Neural progenitor cell (in vitro differentiated cells): ENCODE measurements around the gene OLFM1. TPM values are rescaled to one million over a fixed set of nuclear protein-coding genes. Genes with fewer than 3 reads are reported as not detected.

Experiments used
- DNase-seq: peaks from one replicate; pipeline ENCODE4 v3.0.0-alpha.2; 2016; ENCODE audit warnings: low spot score
- H2AFZ ChIP-seq: fragments of 200-600 bp; sonication (generic); replicated peaks from 2 replicates; pipeline ENCODE4 v1.6.1; 2016; ENCODE audit warnings: antibody characterized with exemption
- H3F3A ChIP-seq: fragments of 200-600 bp; sonication (generic); 2 replicates; pipeline ENCODE4 v1.6.1; 2016; ENCODE audit warnings: antibody characterized with exemption, low read depth
- H3K27ac ChIP-seq: fragments of 200-600 bp; sonication (generic); 2 replicates; pipeline ENCODE4 v1.5.1; 2016; ENCODE audit warnings: mild to moderate bottlenecking
- H3K27me3 ChIP-seq: fragments of 200-600 bp; sonication (generic); 2 replicates; pipeline ENCODE4 v1.6.1; 2016; ENCODE audit warnings: mild to moderate bottlenecking, moderate library complexity
- H3K36me3 ChIP-seq: fragments of 200-600 bp; sonication (generic); 2 replicates; pipeline ENCODE4 v1.5.1; 2016
- H3K4me1 ChIP-seq: fragments of 200-600 bp; sonication (generic); 2 replicates; pipeline ENCODE4 v1.6.1; 2016; ENCODE audit warnings: mixed run types
- H3K4me2 ChIP-seq: fragments of 200-600 bp; sonication (generic); 2 replicates; pipeline ENCODE4 v1.6.1; 2016
- H3K4me3 ChIP-seq: fragments of 200-600 bp; sonication (generic); 2 replicates; pipeline ENCODE4 v1.5.1; 2016
- H3K79me2 ChIP-seq: fragments of 200-600 bp; sonication (generic); 2 replicates; pipeline ENCODE4 v1.6.1; 2016; ENCODE audit warnings: low read depth
- H3K9ac ChIP-seq: fragments of 200-600 bp; sonication (generic); 2 replicates; pipeline ENCODE4 v1.6.1; 2016
- H3K9me3 ChIP-seq: fragments of 200-600 bp; sonication (generic); 2 replicates; pipeline ENCODE4 v1.5.1; 2016; ENCODE audit warnings: low read depth
- H4K20me1 ChIP-seq: fragments of 200-600 bp; sonication (generic); 2 replicates; pipeline ENCODE4 v1.6.1; 2016; ENCODE audit warnings: low read depth
- H3K27ac Mint-ChIP-seq: 3 replicates; pipeline ENCODE4 v1.8.0; 2021; ENCODE audit warnings: mixed read lengths
- H3K27me3 Mint-ChIP-seq: 2 replicates; pipeline ENCODE4 v1.8.0; 2022; ENCODE audit warnings: low read depth, mild to moderate bottlenecking, inconsistent platforms, moderate library complexity, mixed read lengths; ENCODE audit not compliant: insufficient read depth
- H3K36me3 Mint-ChIP-seq: 3 replicates; pipeline ENCODE4 v1.8.0; 2021; ENCODE audit warnings: mixed read lengths
- H3K4me1 Mint-ChIP-seq: 3 replicates; pipeline ENCODE4 v1.8.0; 2021; ENCODE audit warnings: mixed read lengths
- H3K4me3 Mint-ChIP-seq: 3 replicates; pipeline ENCODE4 v1.8.0; 2021; ENCODE audit warnings: mild to moderate bottlenecking, moderate library complexity, mixed read lengths
- H3K9me3 Mint-ChIP-seq: 3 replicates; pipeline ENCODE4 v1.8.0; 2020; ENCODE audit warnings: mixed read lengths
- CTCF ChIP-seq: fragments of 200-600 bp; sonication (generic); IDR thresholded peaks from 2 replicates; pipeline ENCODE4 v1.5.1; 2017; ENCODE audit warnings: antibody characterized with exemption, mild to moderate bottlenecking
- EZH2 ChIP-seq: fragments of 200-600 bp; sonication (generic); IDR thresholded peaks from 2 replicates; pipeline ENCODE4 v1.6.1; 2017; ENCODE audit warnings: antibody characterized with exemption, mild to moderate bottlenecking, moderate library complexity
- EZH2phosphoT487 ChIP-seq: fragments of 200-600 bp; sonication (generic); IDR thresholded peaks from 2 replicates; pipeline ENCODE4 v1.6.1; 2017; ENCODE audit warnings: antibody characterized with exemption
- total RNA-seq: library from RNA; depleted of rRNA; stranded (reverse); fragments of >200 nt; gene quantifications from 2 replicates; pipeline ENCODE4 v1.2.3, GENCODE V29; 2015; ENCODE audit warnings: low replicate concordance

The OLFM1 gene
- total RNA-seq, 1 donor from 2014 or later, result 4.0 TPM

- Histone ChIP-seq H3K4me1 (peaks cover 5% of the 10 kb centered on the region), H3K27me3 (peaks cover 43% of the 10 kb centered on the region), H4K20me1 (peaks cover 77% of the 10 kb centered on the region), H3K36me3 (no peaks in the 10 kb centered on the region), H3K4me2 (no peak overlapping the region), H3K9me3 (no peaks in the 10 kb centered on the region), H3K4me3 (no peak overlapping the region), H3K79me2 (no peaks in the 10 kb centered on the region), H3K9ac (no peak overlapping the region), H3F3A (peaks cover under 1% of the 10 kb centered on the region), H2AFZ (no peak overlapping the region), H3K27ac (no peak overlapping the region)
- no peak overlapping the region for H3K4me3 Mint-ChIP-seq
- no peak overlapping the region for H3K27ac Mint-ChIP-seq
- H3K36me3 Mint-ChIP-seq, result peaks cover 5% of the 10 kb centered on the region
- peaks cover 6% of the 10 kb centered on the region for H3K4me1 Mint-ChIP-seq
- H3K27me3 Mint-ChIP-seq, result peaks cover 25% of the 10 kb centered on the region
- no peak for TF ChIP-seq CTCF
- TF ChIP-seq EZH2phosphoT487, result no peak
- no peak for TF ChIP-seq EZH2
- no peak for DNase-seq
- H3K9me3 Mint-ChIP-seq, result no peaks in the 10 kb centered on the region
Measured at GRCh38 chr9:135091545-135091944, 4.1 kb downstream of the OLFM1 start.

GRCh38 chr9:135093111-135093510 is 5.6 kb downstream of the OLFM1 start:
- H3K4me3 ChIP-seq, result no peak overlapping the region
- H3K27ac Mint-ChIP-seq, result no peak overlapping the region
- H3K27me3 ChIP-seq, result peaks cover 29% of the 10 kb centered on the region
- H3K4me2 ChIP-seq, result no peak overlapping the region
- no peak overlapping the region for H3K27ac ChIP-seq
- H3K4me1 ChIP-seq, result peaks cover 5% of the 10 kb centered on the region
- no peak overlapping the region for H3K4me3 Mint-ChIP-seq
- no peaks in the 10 kb centered on the region for H3K36me3 ChIP-seq
- H3K4me1 Mint-ChIP-seq, result peaks cover 6% of the 10 kb centered on the region
- H3K9me3 ChIP-seq, result no peaks in the 10 kb centered on the region
- TF ChIP-seq EZH2phosphoT487 (no peak), CTCF (no peak), EZH2 (no peak)
- no peaks in the 10 kb centered on the region for H3K79me2 ChIP-seq
- H3K9ac ChIP-seq, result no peak overlapping the region
- peaks cover 5% of the 10 kb centered on the region for H3K36me3 Mint-ChIP-seq
- H2AFZ ChIP-seq, result no peak overlapping the region
- H4K20me1 ChIP-seq, result peaks cover 75% of the 10 kb centered on the region
- peaks cover 26% of the 10 kb centered on the region for H3K27me3 Mint-ChIP-seq
- no peaks in the 10 kb centered on the region for H3F3A ChIP-seq
- DNase-seq, result no peak
- H3K9me3 Mint-ChIP-seq, result no peaks in the 10 kb centered on the region

GRCh38 chr9:135093911-135094584 is 6.6 kb downstream of the OLFM1 start:
- H3K79me2 ChIP-seq, result no peaks in the 10 kb centered on the region
- peaks cover 19% of the 10 kb centered on the region for H3K27me3 ChIP-seq
- no peak overlapping the region for H3K27ac ChIP-seq
- no peaks in the 10 kb centered on the region for H3K36me3 ChIP-seq
- no peak overlapping the region for H2AFZ ChIP-seq
- no peak overlapping the region for H3K4me3 ChIP-seq
- Mint-ChIP-seq H3K27me3 (peaks cover 22% of the 10 kb centered on the region), H3K9me3 (no peaks in the 10 kb centered on the region), H3K36me3 (peaks cover 5% of the 10 kb centered on the region), H3K4me3 (no peak overlapping the region), H3K4me1 (peaks cover 4% of the 10 kb centered on the region), H3K27ac (no peak overlapping the region)
- no peaks in the 10 kb centered on the region for H3K9me3 ChIP-seq
- no peak overlapping the region for H3K4me2 ChIP-seq
- no peak for DNase-seq
- H4K20me1 ChIP-seq, result peaks cover 74% of the 10 kb centered on the region
- no peak overlapping the region for H3K9ac ChIP-seq
- H3F3A ChIP-seq, result no peaks in the 10 kb centered on the region
- TF ChIP-seq EZH2phosphoT487, result no peak
- TF ChIP-seq EZH2, result no peak
- no peak for TF ChIP-seq CTCF
- no peaks in the 10 kb centered on the region for H3K4me1 ChIP-seq
